ENCODE measurements around the gene GNPTG. TPM values are rescaled to one million over a fixed set of nuclear protein-coding genes. Genes with fewer than 3 reads are reported as not detected.
A peak's percentile ranks its signal among the peaks of the same experiment; 100 is the strongest.

The GNPTG gene
- total and polyA plus RNA-seq, 9 of the 15 experiments (the other 6 are each of a cell fraction or from before 2014, with no cell fraction given) = 0.69 to 33.3 (median 13.6) TPM

GRCh38 chr16:1331712-1332617 is 19.8 kb upstream of the GNPTG start:
- DNase-seq (ENCODE audit: extremely low read depth in 1 of 4, low spot score in 3 of 4) (peak; percentile 74 to 91 (median 82)), ATAC-seq (peak; percentile 81), FAIRE-seq (peak; percentile 93)
- WGBS (ENCODE audit: insufficient coverage, low coverage, missing lambda C conversion rate) = 36% methylated on average over 30 of the region's 34 CpGs
- Histone ChIP-seq H3K4me3 (peak overlapping the region; percentile 31), H3K79me2 (ENCODE audit: control insufficient read depth, insufficient read depth, low read length) (no peaks in the 10 kb centered on the region), H3K9me1 (ENCODE audit: control insufficient read depth, insufficient read depth, low read length) (no peaks in the 10 kb centered on the region), H3K36me3 (ENCODE audit: control insufficient read depth, insufficient read depth, low read length) (no peaks in the 10 kb centered on the region), H2AFZ (ENCODE audit: low read depth, low read length) (peak overlapping the region; percentile 86), H3K27ac (ENCODE audit: extremely low read depth, low read depth, low read length) (peak overlapping the region; percentile 90), H3K4me1 (replicated peaks in 1 of 2; ENCODE audit: control insufficient read depth in 2 of 2, insufficient read depth in 2 of 2, low read length in 2 of 2) (peaks cover 17 to 74% of the 10 kb centered on the region in 2 experiments), H3K9me3 (replicated peaks; ENCODE audit: control insufficient read depth, insufficient read depth, low read depth, low read length) (0 out of 2 replicates have a peak, but pooled peaks cover 4% of the 10 kb centered on the region), H3K9ac (ENCODE audit: insufficient read depth in 1 of 2, low read depth in 2 of 2, low read length in 2 of 2) (peak overlapping the region; percentile 77 to 80), H3K27me3 (ENCODE audit: control insufficient read depth in 2 of 2, insufficient read depth in 2 of 2, low read length in 2 of 2) (peaks cover 6 to 19% of the 10 kb centered on the region in 2 experiments; a peak in 3 of 5 replicates), H4K20me1 (replicated peaks; ENCODE audit: control insufficient read depth, insufficient read depth, low read length) (0 out of 2 replicates have a peak, but pooled peaks cover 9% of the 10 kb centered on the region), H3K4me2 (ENCODE audit: insufficient read depth, low read length) (peak overlapping the region; percentile 77)
- ChIA-PET CTCF (ENCODE audit: low intra/inter-chr PET ratio) (no interaction called here), POLR2A (interaction anchor here (0.5 to 2.0 kb wide), 13 partner anchors 11 to 906 kb away, joined by 3 to 15 read pairs (median 3); partner anchors contain the start of genes TRAF7 and UBE2I)
- intact Hi-C loops (cut with micrococcal nuclease) (loop anchor here (2.0 kb wide), 1 partner anchor 23 kb away; the partner anchor contains the start of gene UBE2I), in situ Hi-C loops (cut with MboI) (no loop called here)
- BruUV-seq (replicated peaks) = no TSS peak
- TF ChIP-seq MAZ (CRISPR knock-in tag; conservative IDR thresholded peaks at IDR 0.05 in 1 of 2, IDR thresholded peaks at IDR 0.05 in 1 of 2) (peak; percentile 80 to 95), CC2D1A (IDR thresholded peaks at IDR 0.05) (no peak), ZNF121 (CRISPR knock-in tag; conservative IDR thresholded peaks at IDR 0.05) (no peak), POLR2G (IDR thresholded peaks at IDR 0.05; ENCODE audit: low read depth, low read length) (peak; percentile 41), ZNF263 (CRISPR knock-in tag; IDR thresholded peaks at IDR 0.05; ENCODE audit: borderline replicate concordance) (peak; percentile 64), NRF1 (conservative IDR thresholded peaks at IDR 0.05 in 1 of 2, IDR thresholded peaks at IDR 0.05 in 1 of 2) (peak; percentile 29 to 49; a peak in 3 of 4 replicates), PCBP1 (IDR thresholded peaks at IDR 0.05; ENCODE audit: low read depth, low read length, poor library complexity, severe bottlenecking) (peak; percentile 33), HDAC1 (IDR thresholded peaks at IDR 0.05) (no peak), NR2C1 (IDR thresholded peaks at IDR 0.05) (no peak), NR2C1 (tag; IDR thresholded peaks at IDR 0.05) (no peak), BACH1 (tag; IDR thresholded peaks at IDR 0.05) (no peak), POLR3A (IDR thresholded peaks at IDR 0.05; ENCODE audit: borderline replicate concordance, extremely low read depth, insufficient read depth, insufficient read length) (no peak), NR2C2 (CRISPR knock-in tag; IDR thresholded peaks at IDR 0.05) (no peak), NR2C2 (tag; IDR thresholded peaks at IDR 0.05) (no peak), PHB (CRISPR knock-in tag; IDR thresholded peaks at IDR 0.05) (no peak), SOX6 (IDR thresholded peaks at IDR 0.05) (0 out of 2 replicates have a peak, but pooled peaks have one; percentile 20), HMG20B (CRISPR knock-in tag; IDR thresholded peaks at IDR 0.05) (no peak), SRF (CRISPR knock-in tag; IDR thresholded peaks at IDR 0.05) (no peak), TCF15 (CRISPR knock-in tag; IDR thresholded peaks at IDR 0.05) (no peak), TRIM28 (IDR thresholded peaks at IDR 0.05) (no peak), ZKSCAN3 (CRISPR knock-in tag; IDR thresholded peaks at IDR 0.05) (no peak), MNT (conservative IDR thresholded peaks at IDR 0.05) (no peak; a peak in 2 of 4 replicates)
